GM23248 (cell line): ENCODE measurements around the gene FBXO42.

Source experiments
- EZH2 ChIP-seq: fragments of 200-600 bp; sonication (generic); IDR thresholded peaks from 2 replicates; pipeline ENCODE4 v1.6.1; 2018; ENCODE audit warnings: antibody characterized with exemption, mild to moderate bottlenecking; ENCODE audit not compliant: insufficient read depth, poor library complexity, severe bottlenecking
- EZH2phosphoT487 ChIP-seq: fragments of 200-600 bp; sonication (generic); IDR thresholded peaks from 2 replicates; pipeline ENCODE4 v1.6.1; 2018; ENCODE audit warnings: antibody characterized with exemption, moderate library complexity, mild to moderate bottlenecking, low read depth; ENCODE audit not compliant: insufficient read depth

- no peak for TF ChIP-seq EZH2
- TF ChIP-seq EZH2phosphoT487, result no peak
Observed at GRCh38 chr1:16199700-16200099, 152.6 kb downstream of the FBXO42 start.
